GM19324 (cell line): ENCODE results near the gene FAM118A.
"Not testable (repeated sequence)": the region's sequence is repeated elsewhere in the genome, so short reads cannot be mapped to it uniquely, and the experiment has no call there.

Source experiments
- ATAC-seq: cut with Tn5 transposase; IDR thresholded peaks from one replicate; pipeline ENCODE4 v1.9.1; 2021; ENCODE audit warnings: mild to moderate bottlenecking, moderate library complexity; ENCODE audit not compliant: unreplicated experiment, low FRiP score

Gene FAM118A

DNA sequence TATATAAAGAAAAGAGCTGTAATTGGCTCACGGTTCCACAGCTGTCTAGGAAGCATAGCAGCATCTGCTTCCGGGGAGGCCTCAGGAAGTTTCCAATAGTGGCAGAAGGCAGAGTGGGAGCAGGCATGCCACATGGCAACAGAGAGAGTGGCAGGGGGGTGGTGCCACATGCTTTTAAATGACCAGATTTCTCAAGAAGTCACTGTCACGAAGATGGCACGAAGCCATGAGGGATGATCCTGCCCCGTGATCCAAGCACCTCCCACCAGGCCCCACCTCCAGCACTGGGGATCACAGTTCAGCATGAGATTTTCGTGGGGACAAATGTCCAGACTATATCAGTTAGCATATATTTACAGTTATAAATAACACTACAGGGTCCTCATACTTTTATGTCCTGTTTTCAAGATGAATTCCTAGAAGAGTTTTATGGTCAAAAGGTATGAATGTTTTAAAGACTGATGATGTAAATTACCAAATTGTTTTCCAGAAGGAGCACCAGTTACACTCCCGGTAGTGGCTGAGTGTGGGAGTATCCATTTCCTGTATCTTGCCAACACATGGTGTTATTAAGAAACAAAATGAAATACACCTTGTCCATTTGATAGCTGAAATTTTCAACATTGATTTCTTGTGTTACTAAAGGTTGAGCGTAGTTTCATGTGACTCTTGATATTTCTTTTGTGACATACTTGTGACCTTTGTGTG lies 19.2 kb downstream of the FAM118A start:
- ATAC-seq, result no peak

- ATAC-seq, result no peak
These were observed 19.8 kb downstream of the FAM118A start for GRCh38 chr22:45329530-45329936.

DNA sequence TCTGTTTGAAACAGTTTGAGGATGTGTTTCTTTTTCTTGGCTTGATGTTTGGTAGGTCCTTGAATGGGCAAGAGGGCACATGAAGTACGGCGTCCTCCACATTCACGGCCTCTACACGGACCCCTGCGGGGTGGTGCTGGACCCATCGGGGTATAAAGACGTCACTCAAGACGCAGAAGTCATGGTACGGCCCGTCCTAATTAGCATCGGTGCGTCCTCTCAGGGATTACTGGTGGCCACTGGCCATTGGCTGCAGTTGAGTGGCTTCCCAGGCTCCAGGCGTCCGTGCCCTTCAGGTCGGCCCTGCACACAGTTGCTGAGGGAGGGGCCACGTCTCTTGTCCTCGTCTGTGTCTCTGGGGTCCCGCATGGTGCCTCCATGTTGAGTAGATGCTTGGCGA lies 20.8 kb downstream of the FAM118A start:
- ATAC-seq, result no peak

DNA sequence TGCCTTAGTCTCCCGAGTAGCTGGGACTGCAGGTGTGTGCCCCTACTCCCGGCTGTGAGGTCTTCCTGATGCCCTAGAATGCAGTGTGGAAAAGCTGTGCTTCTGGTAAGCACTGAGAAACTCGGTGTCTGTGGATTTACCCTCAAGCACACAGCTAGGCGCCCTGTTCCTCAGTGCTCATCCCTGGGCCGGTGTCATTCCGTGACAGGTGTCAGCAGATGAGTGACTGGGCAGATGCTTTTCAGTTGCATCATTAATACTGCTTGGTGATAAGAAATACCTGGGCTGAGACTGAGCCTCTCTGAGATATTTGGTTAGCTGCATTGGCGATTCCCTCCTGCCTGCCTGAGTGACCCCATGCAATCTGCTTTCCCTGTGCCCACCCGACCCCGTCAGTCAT lies 21.8 kb downstream of the FAM118A start:
- no peak for ATAC-seq

GRCh38 chr22:45332001-45332400 lies 22.3 kb downstream of the FAM118A start:
- ATAC-seq, result no peak

DNA sequence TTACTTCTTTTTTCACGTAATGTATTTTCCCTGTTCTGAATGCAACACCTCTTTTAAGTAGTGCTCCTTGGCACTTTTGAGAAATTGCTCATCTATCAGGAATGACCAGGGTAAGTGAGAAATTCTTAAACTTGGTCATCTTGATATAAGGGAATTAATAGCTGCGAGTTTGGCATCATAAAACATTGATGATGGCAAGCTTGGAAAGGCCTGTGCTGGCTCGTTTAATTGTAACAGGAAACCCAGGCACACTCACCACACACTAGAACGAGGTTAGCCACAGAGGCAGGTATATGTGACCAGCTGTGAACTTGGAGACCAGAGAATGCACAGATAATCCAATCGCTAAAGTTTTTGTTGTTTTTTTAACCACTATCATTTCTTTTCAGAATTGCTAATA lies 24.3 kb downstream of the FAM118A start:
- no peak for ATAC-seq

DNA sequence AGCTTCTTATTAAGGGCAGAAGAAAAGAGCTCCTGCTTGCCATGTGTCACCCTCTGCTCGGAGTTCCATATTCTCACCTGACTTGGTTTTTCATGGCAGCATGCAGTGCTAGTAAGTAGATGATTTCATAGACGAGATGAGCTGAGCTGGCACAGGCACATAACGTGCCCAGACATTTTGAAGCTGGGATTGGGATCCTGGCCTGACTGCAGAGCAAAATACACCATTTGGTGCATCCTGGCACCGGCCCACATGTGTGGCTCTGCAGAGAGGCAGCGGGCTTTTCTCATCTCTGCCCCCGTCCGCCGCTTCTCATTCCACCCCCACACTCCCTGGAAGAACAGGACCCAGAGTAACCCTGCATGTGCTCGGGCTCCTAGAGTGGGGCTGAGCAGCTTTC lies 24.8 kb downstream of the FAM118A start:
- no peak for ATAC-seq

GRCh38 chr22:45335021-45335818 lies 25.5 kb downstream of the FAM118A start:
- no peak for ATAC-seq

- no peak for ATAC-seq
These were observed 26.3 kb downstream of the FAM118A start for GRCh38 chr22:45335854-45336522.

GRCh38 chr22:45336971-45337431 lies 27.3 kb downstream of the FAM118A start:
- ATAC-seq, result no peak

DNA sequence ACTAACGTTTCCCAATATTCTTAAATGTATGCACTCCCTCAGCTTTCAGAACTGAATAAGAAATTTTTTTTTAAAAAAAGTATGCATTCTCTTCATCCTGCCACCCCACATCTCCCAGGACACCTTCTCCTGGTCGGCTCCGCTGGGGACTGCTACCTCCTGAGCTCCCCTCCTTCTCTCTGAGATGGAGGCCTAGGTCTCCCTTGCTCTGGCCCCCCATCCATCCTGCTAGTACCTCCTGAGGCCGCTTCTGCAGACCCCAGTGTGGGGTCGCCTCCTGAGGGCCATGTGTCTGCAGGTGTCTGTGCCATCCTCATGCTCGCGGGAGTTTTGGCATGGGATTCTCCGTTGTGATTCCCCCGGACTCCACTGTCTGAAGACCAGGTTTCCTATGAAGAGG lies 27.8 kb downstream of the FAM118A start:
- no peak for ATAC-seq

- no peak for ATAC-seq
These were observed 29.1 kb downstream of the FAM118A start for GRCh38 chr22:45338795-45339194.

GRCh38 chr22:45340323-45340722 lies 30.6 kb downstream of the FAM118A start:
- no peak for ATAC-seq

- ATAC-seq, result no peak
These were observed 31.8 kb downstream of the FAM118A start for GRCh38 chr22:45341498-45341897.

- ATAC-seq, result no peak
These were observed 33.4 kb downstream of the FAM118A start for GRCh38 chr22:45343143-45343542.

DNA sequence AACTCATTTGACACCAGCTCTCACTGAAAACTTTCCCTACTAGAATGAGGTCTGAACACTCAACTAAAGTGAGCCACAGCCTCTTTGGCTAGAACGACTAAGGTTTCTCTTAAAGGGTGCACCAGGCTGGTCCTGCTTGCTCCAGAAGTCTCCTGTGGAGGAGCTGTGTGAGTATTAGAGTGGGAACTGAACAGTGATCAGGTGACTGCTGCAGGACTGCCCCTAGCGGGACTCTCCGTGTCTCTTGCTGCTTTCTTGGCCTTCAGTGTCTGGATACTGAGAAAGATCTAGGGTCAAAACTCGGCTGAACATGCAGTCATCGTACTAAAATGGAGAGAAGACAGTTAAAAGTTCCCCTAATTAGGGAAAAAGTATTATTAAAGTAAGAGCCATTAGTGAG lies 34.6 kb downstream of the FAM118A start:
- no peak for ATAC-seq

GRCh38 chr22:45349916-45350315 lies 40.2 kb downstream of the FAM118A start:
- ATAC-seq, result no peak

DNA sequence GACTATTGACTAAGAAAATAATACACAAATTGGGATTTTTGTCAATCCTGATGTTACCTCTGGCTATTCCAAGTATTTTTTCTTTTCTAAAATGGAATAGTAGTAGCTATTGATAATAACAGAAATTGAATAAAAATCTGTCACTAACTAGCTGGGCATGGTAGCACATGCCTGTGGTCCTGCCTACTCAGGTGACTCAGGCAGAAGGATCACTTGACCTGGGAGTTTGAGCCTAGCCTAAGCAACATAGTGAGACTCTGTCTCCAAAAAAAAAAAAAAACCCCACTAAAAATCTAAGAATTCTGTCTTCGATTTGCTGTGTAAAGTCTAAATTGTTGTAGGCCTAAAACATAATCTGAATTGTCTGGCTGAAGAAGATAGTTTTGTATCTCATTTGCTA lies 42.2 kb downstream of the FAM118A start:
- no peak for ATAC-seq

DNA sequence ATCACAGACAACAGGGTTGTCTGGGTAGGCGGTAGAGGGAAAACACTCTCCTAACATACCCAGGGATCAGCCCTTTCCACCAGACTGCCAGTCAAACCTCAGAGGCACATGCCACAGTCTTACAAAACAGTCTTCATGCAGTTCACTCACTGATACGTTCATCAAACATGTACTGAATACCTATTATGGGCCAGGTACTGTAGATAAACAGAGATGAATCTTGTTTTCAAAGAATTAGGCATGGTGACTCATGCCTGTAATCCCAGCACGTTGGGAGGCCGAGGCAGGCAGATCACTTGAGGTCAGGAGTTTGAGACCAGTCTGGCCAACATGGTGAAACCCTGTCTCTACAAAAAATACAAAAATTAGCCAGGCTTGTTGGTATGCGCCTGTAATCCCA lies 43.0 kb downstream of the FAM118A start:
- ATAC-seq, result not testable (repeated sequence)

GRCh38 chr22:45353786-45354185 lies 44.1 kb downstream of the FAM118A start:
- no peak for ATAC-seq

- ATAC-seq, result no peak
These were observed 47.8 kb downstream of the FAM118A start for GRCh38 chr22:45357490-45357889.
